ENCODE data around the gene HORMAD1.

HORMAD1 gene

GRCh38 chr1:150753416-150753815 is 32.7 kb upstream of the HORMAD1 start:
- POLR2A ChIA-PET = no interaction called here
- TF ChIP-seq, protein P1, sequence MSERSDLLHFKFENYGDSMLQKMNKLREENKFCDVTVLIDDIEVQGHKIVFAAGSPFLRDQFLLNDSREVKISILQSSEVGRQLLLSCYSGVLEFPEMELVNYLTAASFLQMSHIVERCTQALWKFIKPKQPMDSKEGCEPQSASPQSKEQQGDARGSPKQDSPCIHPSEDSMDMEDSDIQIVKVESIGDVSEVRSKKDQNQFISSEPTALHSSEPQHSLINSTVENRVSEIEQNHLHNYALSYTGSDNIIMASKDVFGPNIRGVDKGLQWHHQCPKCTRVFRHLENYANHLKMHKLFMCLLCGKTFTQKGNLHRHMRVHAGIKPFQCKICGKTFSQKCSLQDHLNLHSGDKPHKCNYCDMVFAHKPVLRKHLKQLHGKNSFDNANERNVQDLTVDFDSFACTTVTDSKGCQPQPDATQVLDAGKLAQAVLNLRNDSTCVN (tag by site-specific recombination; optimal IDR thresholded peaks at IDR 0.05) = no peak
- TF ChIP-seq ZNF423 (tag by site-specific recombination; IDR thresholded peaks at IDR 0.05) (no peak), ZNF785 (tag by site-specific recombination; IDR thresholded peaks at IDR 0.05) (no peak), ZFHX2 (tag by site-specific recombination; conservative IDR thresholded peaks at IDR 0.05) (peak; percentile 97), EGR2 (tag by site-specific recombination; IDR thresholded peaks at IDR 0.05; ENCODE audit: low read depth) (peak; percentile 98)

GRCh38 chr1:150751443-150751842 is 30.7 kb upstream of the HORMAD1 start:
- POLR2A ChIA-PET = no interaction called here
- TF ChIP-seq KLF7 (tag by site-specific recombination; IDR thresholded peaks at IDR 0.05; ENCODE audit: borderline replicate concordance) = no peak
- no peak for TF ChIP-seq ZNF677 (tag by site-specific recombination; IDR thresholded peaks at IDR 0.05)
- no peak for TF ChIP-seq ZNF175 (tag by site-specific recombination; IDR thresholded peaks at IDR 0.05)
- TF ChIP-seq IKZF3 (tag by site-specific recombination; IDR thresholded peaks at IDR 0.05) = no peak
- TF ChIP-seq ZNF585B (tag by site-specific recombination; IDR thresholded peaks at IDR 0.05) = no peak
- no peak for TF ChIP-seq ZNF596 (tag by site-specific recombination; IDR thresholded peaks at IDR 0.05)
- no peak for TF ChIP-seq TCF7L2 (IDR thresholded peaks at IDR 0.05; ENCODE audit: borderline replicate concordance, low read depth, low read length)
- peaks cover 5% of the 10 kb centered on the region; the same call in 1 of the 2 replicates for H3K4me1 ChIP-seq (ENCODE audit: control insufficient read depth, insufficient read depth, low read length)
- CTCF ChIA-PET = interaction anchor here (1.0 kb wide), 1 partner anchor 14 kb away, joined by 3 read pairs; the partner anchor contains the start of gene CTSS
- no peaks in the 10 kb centered on the region for H3K9me3 ChIP-seq (ENCODE audit: control insufficient read depth, insufficient read depth, low read depth, low read length)
- H3K4me3 ChIP-seq (ENCODE audit: low read depth, low read length) = no peak overlapping the region
- no peak overlapping the region for H3K27ac ChIP-seq (ENCODE audit: extremely low read depth, low read depth, low read length)
- H3K36me3 ChIP-seq (ENCODE audit: control insufficient read depth in 2 of 2, insufficient read depth in 1 of 2, low read length in 2 of 2) = no peaks in the 10 kb centered on the region

More at GRCh38 chr1:150753416-150753815, 32.7 kb upstream of the HORMAD1 start:
- H3K4me3 ChIP-seq (ENCODE audit: low read depth, low read length) = no peak overlapping the region
- no peaks in the 10 kb centered on the region for H3K9me3 ChIP-seq (ENCODE audit: control insufficient read depth, insufficient read depth, low read depth, low read length)
- no peaks in the 10 kb centered on the region for H3K36me3 ChIP-seq (ENCODE audit: control insufficient read depth in 2 of 2, insufficient read depth in 1 of 2, low read length in 2 of 2)
- CTCF ChIA-PET = interaction anchor here (1.1 kb wide), 1 partner anchor 34 kb away, joined by 3 read pairs; no protein-coding TSS in a partner anchor
- peaks cover 5% of the 10 kb centered on the region; the same call in 1 of the 2 replicates for H3K4me1 ChIP-seq (ENCODE audit: control insufficient read depth, insufficient read depth, low read length)
- H3K27ac ChIP-seq (ENCODE audit: extremely low read depth, low read depth, low read length) = no peak overlapping the region

GRCh38 chr1:150749720-150750311 is 29.1 kb upstream of the HORMAD1 start:
- Histone ChIP-seq H3K27ac (ENCODE audit: extremely low read depth, low read depth, low read length) (no peak overlapping the region), H3K4me1 (ENCODE audit: control insufficient read depth, insufficient read depth, low read length) (peaks cover 5% of the 10 kb centered on the region; the same call in 1 of the 2 replicates), H3K36me3 (ENCODE audit: control insufficient read depth in 2 of 2, insufficient read depth in 1 of 2, low read length in 2 of 2) (no peaks in the 10 kb centered on the region), H3K4me3 (ENCODE audit: low read depth, low read length) (no peak overlapping the region), H3K9me3 (ENCODE audit: control insufficient read depth, insufficient read depth, low read depth, low read length) (no peaks in the 10 kb centered on the region)
- TF ChIP-seq ZNF658 (tag by site-specific recombination; IDR thresholded peaks at IDR 0.05) (no peak), KLF8 (tag by site-specific recombination; IDR thresholded peaks at IDR 0.05) (0 out of 2 replicates have a peak, but pooled peaks have one; percentile 50)
- ChIA-PET POLR2A (no interaction called here), CTCF (interaction anchor here (0.8 kb wide), 1 partner anchor 28 kb away, joined by 3 read pairs; no protein-coding TSS in a partner anchor)

- no peak overlapping the region for H3K27ac ChIP-seq (ENCODE audit: extremely low read depth, low read depth, low read length)
- ChIA-PET CTCF (interaction anchor here (0.7 to 0.8 kb wide), 2 partner anchors 29 to 71 kb away, joined by 3 read pairs; no protein-coding TSS in a partner anchor), POLR2A (no interaction called here)
- peaks cover 5% of the 10 kb centered on the region; the same call in 1 of the 2 replicates for H3K4me1 ChIP-seq (ENCODE audit: control insufficient read depth, insufficient read depth, low read length)
- H3K9me3 ChIP-seq (ENCODE audit: control insufficient read depth, insufficient read depth, low read depth, low read length) = no peaks in the 10 kb centered on the region
- H3K4me3 ChIP-seq (ENCODE audit: low read depth, low read length) = no peak overlapping the region
- TF ChIP-seq KLF1 (tag by site-specific recombination; IDR thresholded peaks at IDR 0.05) = peak; percentile 65
- TF ChIP-seq ZNF211 (tag by site-specific recombination; IDR thresholded peaks at IDR 0.05; ENCODE audit: low read depth) = no peak
- no peaks in the 10 kb centered on the region for H3K36me3 ChIP-seq (ENCODE audit: control insufficient read depth in 2 of 2, insufficient read depth in 1 of 2, low read length in 2 of 2)
Measured at GRCh38 chr1:150748878-150749719, 28.4 kb upstream of the HORMAD1 start.

Measured in HEK293 (cell line).